Activated B cell treated with CpG ODN at 0.5 μM for 24 hours (primary cell): ENCODE results near the gene PHAX. TPM values are rescaled to one million over a fixed set of nuclear protein-coding genes. Genes with fewer than 3 reads are reported as not detected.
"Not testable (repeated sequence)": the region's sequence is repeated elsewhere in the genome, so short reads cannot be mapped to it uniquely, and the experiment has no call there.

Experiments
- ATAC-seq: fragments of 200-7000 bp; cut with Tn5 transposase; one replicate; pipeline ENCODE4 v1.10.0; 2021; ENCODE audit warnings: low read depth, mild to moderate bottlenecking, moderate library complexity
- CTCF ChIA-PET: fragments of 350-600 bp; sonication (Branson Sonifier 250); formaldehyde crosslinking; loops from one replicate; lab custom pipeline; 2021; ENCODE audit warnings: antibody characterized with exemption; lab: Charles Lee
- POLR2A ChIA-PET: fragments of 350-600 bp; sonication (Branson Sonifier 250); formaldehyde crosslinking; loops from one replicate; lab custom pipeline; 2021; ENCODE audit warnings: antibody characterized with exemption; lab: Charles Lee
- DNase-seq: peaks from one replicate; pipeline ENCODE4 v3.0.0; 2022
- H3K27ac Mint-ChIP-seq: one replicate; pipeline ENCODE4 v1.8.0; 2020; ENCODE audit warnings: mixed read lengths
- H3K27me3 Mint-ChIP-seq: one replicate; pipeline ENCODE4 v1.8.0; 2021; ENCODE audit warnings: mixed read lengths
- H3K36me3 Mint-ChIP-seq: one replicate; pipeline ENCODE4 v1.8.0; 2021; ENCODE audit warnings: low read depth, mixed read lengths
- H3K4me1 Mint-ChIP-seq: one replicate; pipeline ENCODE4 v1.8.0; 2021; ENCODE audit warnings: mixed read lengths
- H3K4me3 Mint-ChIP-seq: one replicate; pipeline ENCODE4 v1.8.0; 2020; ENCODE audit warnings: mild to moderate bottlenecking, mixed read lengths
- H3K9me3 Mint-ChIP-seq: one replicate; pipeline ENCODE4 v1.8.0; 2020; ENCODE audit warnings: mixed read lengths
- CTCF ChIP-seq: fragments of 200-600 bp; IDR thresholded peaks from one replicate; pipeline ENCODE4 v1.8.0; 2022; ENCODE audit warnings: antibody characterized with exemption, mild to moderate bottlenecking
- intact Hi-C: fragments of 100-400 bp; cut with micrococcal nuclease; formaldehyde crosslinking; loops from one replicate; pipeline ENCODE4 v1.15.1; 2024
- total RNA-seq: library from RNA; stranded (reverse); gene quantifications from 2 replicates; pipeline ENCODE4 v1.2.3, GENCODE V29; 2022

PHAX gene
- total RNA-seq, 1 donor from 2014 or later, result 31.0 TPM

GRCh38 chr5:126613941-126614592 lies 13.3 kb downstream of the PHAX start:
- Mint-ChIP-seq H3K4me3 (no peak overlapping the region), H3K9me3 (no peaks in the 10 kb centered on the region)

GRCh38 chr5:126615286-126615685 lies 14.5 kb downstream of the PHAX start:
- H3K4me1 Mint-ChIP-seq, result peaks cover 22% of the 10 kb centered on the region
- ChIA-PET CTCF (no interaction called here), POLR2A (interaction anchor here (0.6 kb wide), 1 partner anchor 203 kb away, joined by 3 read pairs; no protein-coding TSS in a partner anchor)
- intact Hi-C loops, result no loop called here
- no peaks in the 10 kb centered on the region for H3K9me3 Mint-ChIP-seq
- ATAC-seq (no peak), DNase-seq (no peak)
- H3K27ac Mint-ChIP-seq, result no peak overlapping the region
- H3K36me3 Mint-ChIP-seq, result peaks cover 74% of the 10 kb centered on the region
- H3K27me3 Mint-ChIP-seq, result no peaks in the 10 kb centered on the region
- no peak overlapping the region for H3K4me3 Mint-ChIP-seq
- no peak for TF ChIP-seq CTCF

More at GRCh38 chr5:126613941-126614592, 13.3 kb downstream of the PHAX start:
- ATAC-seq, result no peak
- POLR2A ChIA-PET, result no interaction called here
- no peak overlapping the region for H3K27ac Mint-ChIP-seq
- DNase-seq, result no peak
- H3K27me3 Mint-ChIP-seq, result no peaks in the 10 kb centered on the region
- CTCF ChIA-PET, result no interaction called here
- no peak for TF ChIP-seq CTCF
- H3K4me1 Mint-ChIP-seq, result peaks cover 27% of the 10 kb centered on the region
- intact Hi-C loops, result no loop called here
- peaks cover 71% of the 10 kb centered on the region for H3K36me3 Mint-ChIP-seq

- DNase-seq, POLR2A ChIA-PET, intact Hi-C loops, H3K27ac Mint-ChIP-seq, ATAC-seq, H3K9me3 Mint-ChIP-seq, H3K27me3 Mint-ChIP-seq, CTCF ChIA-PET, H3K4me3 Mint-ChIP-seq: not testable (repeated sequence)
- Mint-ChIP-seq H3K36me3 (peaks cover 64% of the 10 kb centered on the region), H3K4me1 (peaks cover 18% of the 10 kb centered on the region)
These were observed 16.9 kb downstream of the PHAX start for GRCh38 chr5:126617603-126618002.

- POLR2A ChIA-PET, result no interaction called here
These were observed 19.0 kb downstream of the PHAX start for GRCh38 chr5:126619781-126620180.

GRCh38 chr5:126624534-126624933 lies 23.8 kb downstream of the PHAX start:
- ChIA-PET POLR2A (no interaction called here), CTCF (no interaction called here)
- DNase-seq (no peak), ATAC-seq (no peak)
- Mint-ChIP-seq H3K4me1 (no peaks in the 10 kb centered on the region), H3K27me3 (no peaks in the 10 kb centered on the region), H3K36me3 (peaks cover 57% of the 10 kb centered on the region), H3K4me3 (no peak overlapping the region), H3K9me3 (no peaks in the 10 kb centered on the region), H3K27ac (no peak overlapping the region)
- no peak for TF ChIP-seq CTCF
- intact Hi-C loops, result no loop called here

More at GRCh38 chr5:126619781-126620180, 19.0 kb downstream of the PHAX start:
- CTCF ChIA-PET, result no interaction called here
- Mint-ChIP-seq H3K27ac (no peak overlapping the region), H3K27me3 (no peaks in the 10 kb centered on the region), H3K9me3 (no peaks in the 10 kb centered on the region), H3K36me3 (peaks cover 69% of the 10 kb centered on the region), H3K4me3 (no peak overlapping the region), H3K4me1 (peaks cover 8% of the 10 kb centered on the region)
- ATAC-seq (no peak), DNase-seq (no peak)
- TF ChIP-seq CTCF, result no peak
- intact Hi-C loops, result no loop called here
